WI38 (cell line): ENCODE results near the gene DNAJC17.

Experiments
- H3K4me3 ChIP-seq: 2 replicates; pipeline ENCODE4 v1.5.1; 2011; ENCODE audit warnings: low read depth, mild to moderate bottlenecking, control low read depth, low read length
- TF ChIP-seq, protein P1 (sequence below): IDR thresholded peaks from 2 replicates; pipeline ENCODE4 v1.5.1; 2012; ENCODE audit warnings: low read depth, mild to moderate bottlenecking, control low read depth, low read length

The DNAJC17 gene

DNA sequence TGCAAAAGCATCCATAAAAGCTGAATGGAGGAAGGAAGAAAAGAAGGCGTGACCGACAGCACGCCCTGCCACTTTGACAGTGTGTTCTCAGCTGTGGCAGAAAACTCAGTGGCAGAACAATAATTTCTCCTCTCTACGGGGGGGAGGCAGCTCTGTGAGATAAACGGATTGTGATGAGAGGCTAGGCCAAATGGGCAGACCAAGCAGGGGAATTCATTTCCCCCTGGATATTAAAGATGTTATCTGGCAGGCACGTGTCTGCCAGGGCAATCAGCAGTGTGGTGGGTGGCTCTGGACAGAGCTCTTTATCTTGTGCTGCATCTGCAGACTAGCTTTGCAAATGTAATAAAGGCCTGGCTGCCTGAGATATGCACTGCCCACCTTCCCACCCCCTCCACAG lies 50.3 kb downstream of the DNAJC17 start:
- H3K4me3 ChIP-seq = no peak overlapping the region
- TF ChIP-seq, protein P1, sequence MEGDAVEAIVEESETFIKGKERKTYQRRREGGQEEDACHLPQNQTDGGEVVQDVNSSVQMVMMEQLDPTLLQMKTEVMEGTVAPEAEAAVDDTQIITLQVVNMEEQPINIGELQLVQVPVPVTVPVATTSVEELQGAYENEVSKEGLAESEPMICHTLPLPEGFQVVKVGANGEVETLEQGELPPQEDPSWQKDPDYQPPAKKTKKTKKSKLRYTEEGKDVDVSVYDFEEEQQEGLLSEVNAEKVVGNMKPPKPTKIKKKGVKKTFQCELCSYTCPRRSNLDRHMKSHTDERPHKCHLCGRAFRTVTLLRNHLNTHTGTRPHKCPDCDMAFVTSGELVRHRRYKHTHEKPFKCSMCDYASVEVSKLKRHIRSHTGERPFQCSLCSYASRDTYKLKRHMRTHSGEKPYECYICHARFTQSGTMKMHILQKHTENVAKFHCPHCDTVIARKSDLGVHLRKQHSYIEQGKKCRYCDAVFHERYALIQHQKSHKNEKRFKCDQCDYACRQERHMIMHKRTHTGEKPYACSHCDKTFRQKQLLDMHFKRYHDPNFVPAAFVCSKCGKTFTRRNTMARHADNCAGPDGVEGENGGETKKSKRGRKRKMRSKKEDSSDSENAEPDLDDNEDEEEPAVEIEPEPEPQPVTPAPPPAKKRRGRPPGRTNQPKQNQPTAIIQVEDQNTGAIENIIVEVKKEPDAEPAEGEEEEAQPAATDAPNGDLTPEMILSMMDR = no peak

DNA sequence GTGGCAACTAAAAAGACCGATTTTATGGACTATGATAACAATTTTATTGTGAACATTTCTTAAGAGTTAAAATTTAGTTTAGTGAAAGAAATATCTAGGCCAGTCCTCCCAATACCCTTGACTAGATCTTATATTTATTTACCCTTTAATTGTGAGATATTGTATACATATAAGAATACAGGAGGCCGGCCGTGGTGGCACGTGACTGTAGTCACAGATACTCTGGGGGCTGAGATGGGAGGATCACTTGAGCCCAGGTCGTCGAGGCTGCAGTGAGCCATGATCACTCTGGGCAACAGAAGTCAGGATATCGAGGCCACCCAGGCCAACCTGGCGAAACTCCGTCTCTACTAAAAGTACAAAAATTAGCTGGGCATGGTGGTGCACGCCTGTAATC lies 51.5 kb downstream of the DNAJC17 start:
- H3K4me3 ChIP-seq = peak overlapping the region; percentile 98

DNA sequence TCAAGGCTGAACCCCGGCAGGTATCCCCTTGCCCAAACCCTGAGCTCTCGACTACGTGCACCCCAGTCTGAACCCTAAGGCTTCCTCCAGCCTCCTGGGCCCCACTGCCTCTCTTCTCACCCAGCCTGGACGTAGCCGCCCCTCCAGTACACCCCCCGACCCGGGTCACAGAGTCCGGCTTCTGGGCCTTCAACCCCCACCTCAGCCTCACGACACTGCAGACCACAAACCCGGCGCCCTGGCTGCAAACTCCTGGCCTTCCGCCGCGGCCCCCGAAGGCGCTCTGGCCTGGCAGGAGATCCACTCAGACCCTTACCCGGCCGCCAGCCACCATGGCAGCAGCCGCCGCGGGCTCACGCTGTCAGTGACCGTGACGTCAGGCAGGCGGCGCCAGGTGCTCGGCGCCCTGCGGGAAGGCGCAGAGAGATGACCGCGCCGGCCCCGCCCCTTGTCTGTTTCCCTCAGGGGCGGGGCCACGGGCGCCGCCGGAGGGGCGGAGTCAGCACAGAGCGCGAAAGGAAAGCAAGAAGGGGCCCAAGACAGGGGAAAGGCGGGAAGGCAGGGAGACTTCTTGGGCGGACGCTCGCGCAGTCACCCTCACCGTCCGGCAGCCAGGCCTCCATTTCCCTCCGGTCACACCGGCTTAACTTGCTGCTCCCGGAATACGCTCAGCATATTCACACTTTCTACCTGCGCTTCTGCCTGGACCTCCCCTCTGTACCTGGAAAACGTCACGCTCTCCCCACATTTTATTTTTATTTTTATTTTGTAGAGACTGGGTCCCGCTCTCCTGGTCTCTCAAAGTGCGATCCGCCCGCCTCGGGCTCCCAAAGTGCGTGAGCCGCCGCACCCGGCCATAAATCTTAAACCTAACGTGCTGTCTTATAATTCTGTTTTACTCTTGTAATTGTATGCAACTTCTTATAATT lies 52.1 kb downstream of the DNAJC17 start, which contains the start of gene RMDN3:
RMDN3 (minus strand) TSS at position 372 of the 929 bp plus-strand sequence. CDS start 471 bp downstream, outside the sequence.
- TF ChIP-seq, protein P1 = no peak
- peak within 1 kb of the TSS; percentile 98 for H3K4me3 ChIP-seq

More for the DNA sequence above, 51.5 kb downstream of the DNAJC17 start:
- TF ChIP-seq, protein P1 = no peak

DNA sequence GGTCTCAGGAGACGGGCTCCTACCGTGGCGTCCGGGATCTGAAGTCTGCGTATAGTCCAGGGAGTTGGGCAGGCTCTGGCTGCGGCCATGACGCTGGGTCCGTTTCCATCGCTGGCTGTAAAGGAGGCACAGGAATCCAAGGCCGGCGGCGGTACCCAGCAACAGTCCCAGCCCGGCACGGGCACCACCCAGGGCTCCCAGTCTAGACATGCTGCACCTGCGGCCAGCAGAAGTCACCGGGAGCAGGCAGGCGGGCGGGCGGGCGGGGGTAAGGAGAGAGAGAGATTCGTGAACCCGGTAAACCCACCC lies 52.7 kb downstream of the DNAJC17 start:
- TF ChIP-seq, protein P1 = no peak
- peak overlapping the region; percentile 98 for H3K4me3 ChIP-seq

DNA sequence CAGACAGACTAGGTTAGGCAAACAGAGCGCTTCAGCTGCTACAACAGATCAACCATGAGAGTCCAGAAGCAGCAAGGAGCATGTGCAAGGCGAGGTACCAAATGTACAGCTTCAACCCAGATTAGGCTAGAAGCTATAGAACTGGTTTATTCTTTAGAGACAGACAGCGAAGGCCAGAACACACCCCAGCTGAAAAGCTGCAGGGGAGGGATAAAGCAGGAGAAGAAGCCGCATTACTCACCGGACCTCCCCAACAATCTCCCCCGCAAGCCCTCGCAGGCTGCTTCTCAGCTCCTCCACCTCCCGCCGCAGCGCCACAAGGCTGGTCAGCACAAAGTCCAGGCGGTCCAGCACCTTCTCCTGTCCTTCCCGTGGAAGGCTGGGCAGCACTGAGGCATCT lies 55.5 kb downstream of the DNAJC17 start:
- no peak overlapping the region for H3K4me3 ChIP-seq
- TF ChIP-seq, protein P1 = no peak

DNA sequence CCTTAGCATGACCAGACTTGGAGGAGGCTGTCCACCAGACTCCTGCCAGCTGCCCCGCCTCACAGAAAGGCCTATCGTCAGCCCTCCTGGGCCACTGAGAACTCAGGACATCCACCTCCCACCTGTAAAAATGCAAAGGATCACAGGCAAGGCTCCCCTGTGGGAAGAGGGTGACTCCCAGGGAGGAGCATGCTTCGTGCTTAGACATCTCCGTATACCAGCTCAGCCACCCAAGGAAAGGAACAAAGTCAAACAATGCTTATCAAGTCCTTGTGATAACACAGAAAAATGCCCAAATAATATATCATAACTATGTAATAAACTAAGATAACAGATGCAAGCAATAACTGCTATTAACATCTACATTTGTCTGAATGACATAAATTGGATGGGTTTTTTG lies 56.4 kb downstream of the DNAJC17 start:
- no peak overlapping the region for H3K4me3 ChIP-seq
- TF ChIP-seq, protein P1 = no peak

DNA sequence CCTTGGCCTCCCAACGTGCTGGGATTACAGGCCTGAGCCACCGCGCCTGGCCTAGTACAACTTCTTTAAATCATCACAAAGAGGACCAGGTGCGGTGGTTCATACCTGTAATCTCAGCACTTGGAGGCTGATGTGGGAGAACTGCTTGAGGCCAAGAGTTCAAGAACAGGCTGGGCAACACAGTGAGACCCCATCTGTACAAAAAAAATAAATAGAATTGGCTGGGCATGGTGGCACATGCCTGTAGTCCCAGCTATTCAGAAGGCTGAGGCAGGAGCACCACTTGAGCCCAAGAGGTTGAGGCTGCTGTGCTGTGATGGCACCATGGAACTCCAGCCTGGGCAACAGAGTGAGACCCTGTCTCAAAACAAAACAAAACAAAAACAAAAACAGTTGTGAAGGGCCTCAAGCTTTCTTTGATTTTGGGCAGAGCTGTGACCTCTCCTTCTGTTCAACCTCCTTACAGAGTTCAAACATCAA lies 58.1 kb downstream of the DNAJC17 start:
- TF ChIP-seq, protein P1 = no peak
- H3K4me3 ChIP-seq = no peak overlapping the region
